ENCODE measurements around the gene SLCO2A1.

Gene SLCO2A1

DNA sequence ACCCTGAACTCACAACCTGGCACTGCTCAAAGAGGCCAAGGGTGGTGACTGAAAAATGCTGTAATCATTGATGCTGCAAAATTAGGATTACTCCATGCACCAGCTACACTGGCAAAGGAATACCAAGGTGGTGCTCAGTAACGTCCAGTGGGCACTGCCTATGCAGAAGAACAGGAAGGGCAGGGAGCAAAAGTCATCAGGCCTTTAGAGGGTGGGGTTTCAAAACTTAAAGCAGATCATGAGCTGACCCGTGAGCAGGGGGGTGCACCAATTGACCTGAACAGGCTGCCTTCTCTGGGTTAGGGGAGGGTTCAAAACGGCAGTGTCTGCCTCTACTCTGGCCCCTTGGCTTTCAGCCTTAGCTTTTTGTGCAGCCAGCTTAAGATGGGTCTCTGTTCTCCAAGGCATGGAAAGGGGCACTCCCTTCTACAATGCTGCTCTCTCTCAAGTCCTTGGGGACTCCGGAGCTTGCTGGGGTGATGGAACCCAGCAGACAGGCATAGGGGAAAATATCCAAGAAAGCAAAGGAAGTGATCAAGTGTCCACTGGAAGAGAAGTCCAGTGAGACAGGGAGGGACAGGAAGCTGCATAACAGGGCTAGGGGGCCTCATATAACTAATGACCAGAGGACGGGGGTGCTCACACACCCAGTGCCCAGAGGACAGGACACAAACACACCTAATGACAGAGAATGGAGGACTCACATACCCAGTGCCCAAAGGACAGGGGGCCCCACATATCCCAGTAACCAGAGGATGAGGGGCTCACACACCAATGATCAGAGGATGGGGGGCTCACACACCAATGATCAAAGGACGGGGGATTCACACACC is 145.5 kb downstream of the SLCO2A1 start:
- DNase-seq (ENCODE audit: low read depth in 2 of 2) = no peak

DNA sequence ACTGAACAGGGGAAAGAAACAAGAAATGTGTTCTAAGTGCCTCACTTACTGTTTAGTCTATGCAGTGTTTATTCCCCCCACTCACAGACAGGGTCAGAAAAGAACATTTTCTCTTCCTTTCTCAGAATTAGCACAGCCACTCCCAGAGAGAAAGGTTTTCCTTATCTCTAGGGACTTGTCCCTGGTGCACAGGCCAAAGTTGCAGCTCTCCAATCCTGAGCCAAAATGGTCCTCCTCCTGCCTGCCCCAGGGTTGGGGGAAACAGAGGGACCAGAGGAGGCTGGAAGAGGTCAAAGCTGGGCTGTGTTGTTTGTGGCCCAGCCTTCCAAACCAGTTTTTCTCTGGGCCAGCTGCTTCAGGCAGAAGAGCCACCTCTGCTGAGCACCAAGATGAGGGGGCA is 146.1 kb downstream of the SLCO2A1 start:
- DNase-seq (ENCODE audit: low read depth in 2 of 2) = no peak

DNA sequence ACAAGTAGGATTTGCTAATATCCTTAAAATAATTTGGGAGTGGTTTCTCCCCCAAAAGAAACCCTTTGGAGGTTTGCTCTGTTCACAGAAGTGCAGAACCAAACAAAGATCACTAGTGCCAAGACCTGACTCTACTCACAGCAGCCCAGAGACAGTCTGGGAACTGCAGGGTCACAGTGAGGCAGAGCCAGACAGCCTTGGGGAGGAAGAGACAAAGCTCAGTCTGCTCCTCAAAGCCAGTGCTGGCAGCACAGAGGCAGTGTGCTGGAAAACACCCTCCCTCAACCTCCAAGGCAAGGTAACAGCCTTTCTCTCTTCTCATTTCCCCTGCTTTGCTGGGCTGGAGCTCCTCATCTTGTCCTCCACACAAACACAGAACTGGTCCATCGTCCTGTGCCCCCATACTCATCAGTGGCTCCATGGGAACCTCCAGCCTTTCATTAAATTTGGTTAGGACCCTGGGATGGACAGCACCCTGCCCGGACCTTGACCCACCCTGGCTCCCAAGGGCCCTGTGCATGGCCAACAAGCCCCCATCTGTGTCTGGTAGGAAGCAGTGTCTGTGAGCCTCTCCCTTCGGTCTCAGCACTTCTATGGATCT is 146.6 kb downstream of the SLCO2A1 start:
- no peak for DNase-seq (ENCODE audit: low read depth in 2 of 2)

DNA sequence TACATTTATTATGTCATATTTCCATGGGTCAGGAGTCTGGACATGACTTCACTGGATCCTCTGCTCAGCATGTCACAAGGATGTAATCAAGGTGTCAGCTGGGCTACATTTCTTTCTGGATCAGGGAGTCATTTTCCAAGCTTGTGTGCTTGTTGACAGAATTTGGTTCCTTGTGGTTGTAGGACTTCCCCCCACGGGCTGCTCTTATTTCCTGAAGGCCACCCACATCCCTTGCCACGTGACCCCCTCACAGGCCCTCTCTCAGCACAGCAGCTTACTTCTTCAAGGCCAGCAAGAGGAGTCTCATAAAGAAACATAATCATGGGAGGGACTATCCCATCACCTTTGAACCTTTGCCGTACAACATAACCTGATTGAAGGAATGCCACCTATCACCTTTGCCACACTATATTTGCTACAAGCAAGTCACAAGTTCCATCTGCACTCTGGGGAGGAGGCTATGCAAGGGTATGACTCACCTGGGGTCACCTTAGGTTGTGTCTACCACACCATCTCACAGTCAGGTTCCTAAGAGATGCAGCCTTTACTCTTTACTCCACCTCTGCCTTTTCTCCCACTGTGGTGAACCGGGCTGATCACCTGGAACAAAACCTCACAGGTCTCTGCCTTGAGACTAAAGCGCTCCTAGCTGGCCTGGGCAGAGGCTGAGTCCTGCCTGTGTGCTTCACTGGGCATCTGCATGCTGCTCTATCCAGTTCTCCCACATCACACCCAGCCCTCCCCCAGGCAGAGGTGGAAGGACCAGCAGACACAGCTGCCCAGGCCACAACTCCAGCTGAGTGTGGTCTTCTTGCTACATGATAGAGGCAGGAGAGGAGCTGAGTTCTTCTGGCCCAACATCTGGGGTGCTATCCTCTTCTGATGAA is 147.5 kb downstream of the SLCO2A1 start:
- no peak for DNase-seq (ENCODE audit: low read depth in 2 of 2)

DNA sequence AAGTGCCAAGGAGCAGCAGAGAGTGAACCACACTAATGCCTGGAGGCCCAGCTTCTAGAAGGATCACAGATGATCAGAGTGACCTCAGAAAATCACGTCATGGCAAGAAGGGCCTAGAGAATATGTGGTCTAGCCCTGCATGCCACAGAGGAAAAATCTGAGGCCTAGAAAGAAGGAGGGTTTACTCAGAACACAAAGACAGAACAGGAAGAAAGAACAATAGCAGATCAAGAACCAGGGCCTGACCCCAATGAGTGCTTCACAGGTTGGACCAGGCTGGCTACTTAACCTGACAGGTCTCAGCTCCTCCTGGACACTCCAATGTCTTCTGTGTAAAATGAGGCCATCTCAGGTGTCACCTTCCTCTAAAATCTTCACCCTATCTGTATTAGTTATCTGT is 148.2 kb downstream of the SLCO2A1 start:
- DNase-seq (ENCODE audit: low read depth in 2 of 2) = no peak

DNA sequence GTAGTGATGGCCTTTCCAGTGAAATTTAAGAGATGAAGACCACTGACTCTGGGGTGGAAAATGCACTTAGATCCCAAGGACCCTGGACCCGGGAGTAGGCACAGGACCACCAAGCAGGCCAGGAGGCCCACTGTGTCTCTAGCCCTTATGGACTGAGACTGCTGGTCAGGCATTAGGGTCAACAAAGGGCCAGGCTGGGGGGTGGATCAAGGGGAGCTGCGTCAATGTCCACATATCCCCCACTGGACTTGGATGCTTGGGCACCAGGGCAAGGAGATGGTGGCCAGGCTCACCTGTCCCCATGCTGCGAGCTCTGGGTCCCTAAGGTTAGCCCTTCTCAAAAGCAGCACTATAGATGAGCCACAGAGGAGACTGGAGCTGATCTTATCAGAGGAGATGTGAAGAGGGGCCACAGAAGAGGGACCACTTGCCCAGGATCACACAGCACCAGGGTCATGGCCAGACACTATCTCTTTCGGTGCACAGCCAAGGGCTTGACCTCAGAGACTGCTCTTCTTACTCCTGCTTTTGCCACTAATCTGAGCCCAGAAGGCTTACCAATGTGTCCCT is 148.8 kb downstream of the SLCO2A1 start:
- no peak for DNase-seq (ENCODE audit: low read depth in 2 of 2)

DNA sequence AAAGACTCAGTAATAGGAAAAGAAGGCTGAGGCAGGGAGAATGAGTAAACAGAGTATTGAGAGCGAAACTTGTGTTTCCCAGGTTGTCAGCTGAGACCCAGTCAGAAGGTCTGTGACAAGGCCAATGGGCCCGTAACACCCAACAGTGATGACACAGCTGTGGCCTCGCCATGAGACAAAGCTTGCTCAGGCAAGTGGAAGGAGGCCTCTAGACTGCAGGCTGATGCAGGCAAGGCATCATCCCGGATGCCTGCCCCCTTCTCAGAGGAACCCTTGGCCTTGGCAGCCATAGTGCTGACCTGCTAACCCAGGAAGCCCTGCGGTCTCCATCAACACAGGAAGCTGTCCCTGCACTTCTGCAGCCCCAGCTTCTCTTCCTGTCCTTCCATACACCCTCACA is 149.4 kb downstream of the SLCO2A1 start:
- DNase-seq (ENCODE audit: low read depth in 2 of 2) = no peak

DNA sequence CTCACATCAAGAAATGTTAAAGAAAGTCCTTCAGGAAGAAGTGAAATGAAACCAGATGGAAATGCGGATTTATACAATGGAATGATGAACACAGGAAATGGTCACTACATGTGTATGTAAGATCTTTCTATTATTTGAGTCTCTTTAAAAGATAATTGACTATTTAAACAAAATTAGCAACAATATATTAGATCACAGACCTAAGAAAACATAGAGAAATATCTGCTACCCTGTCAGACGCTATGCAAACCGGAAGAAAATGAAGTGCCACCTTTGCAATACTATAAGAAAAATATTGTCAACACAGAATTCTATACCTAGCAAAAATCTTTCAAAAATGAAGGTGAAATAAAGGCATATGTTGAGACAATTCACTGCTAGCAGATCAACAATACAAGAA is 151.2 kb downstream of the SLCO2A1 start:
- DNase-seq (ENCODE audit: low read depth in 2 of 2) = no peak

All from stimulated activated CD8-positive, alpha-beta memory T cell treated with anti-CD3 and anti-CD28 coated beads, Interleukin-7, amount 100 ng/mL, for 1 hour (primary cell).